Measurements from ENCODE around the gene IL17RE.
"Not testable (repeated sequence)": the region's sequence is repeated elsewhere in the genome, so short reads cannot be mapped to it uniquely, and the experiment has no call there.

Gene IL17RE

GRCh38 chr3:9899289-9899791, 3.3 kb upstream of the IL17RE start:
- Mint-ChIP-seq H3K27ac (ENCODE audit: low read depth) (no peak overlapping the region), H3K4me1 (peaks cover 39% of the 10 kb centered on the region)

GRCh38 chr3:9900965-9901415, 1.7 kb upstream of the IL17RE start:
- H3K27me3 Mint-ChIP-seq; ATAC-seq (replicated peaks; ENCODE audit: extremely low read depth, poor library complexity, severe bottlenecking): not testable (repeated sequence)

More at GRCh38 chr3:9899289-9899791, 3.3 kb upstream of the IL17RE start:
- ATAC-seq (replicated peaks; ENCODE audit: extremely low read depth, poor library complexity, severe bottlenecking) (no peak), DNase-seq (ENCODE audit: low spot score in 2 of 2) (no peak)
- Mint-ChIP-seq H3K36me3 (ENCODE audit: insufficient read depth) (peaks cover 3% of the 10 kb centered on the region), H3K27me3 (no peaks in the 10 kb centered on the region), H3K4me3 (no peak overlapping the region), H3K9me3 (no peaks in the 10 kb centered on the region)

GRCh38 chr3:9901967-9902366, 681 bp upstream of the IL17RE start:
- ATAC-seq (replicated peaks; ENCODE audit: extremely low read depth, poor library complexity, severe bottlenecking) = peak; percentile 36
- no peaks in the 10 kb centered on the region for H3K9me3 Mint-ChIP-seq
- DNase-seq (ENCODE audit: low spot score in 2 of 2) = no peak
- peak overlapping the region; percentile 7 for H3K4me3 Mint-ChIP-seq
- H3K27ac Mint-ChIP-seq (ENCODE audit: low read depth) = no peak overlapping the region
- H3K4me1 Mint-ChIP-seq = peaks cover 27% of the 10 kb centered on the region
- peaks cover 2% of the 10 kb centered on the region for H3K36me3 Mint-ChIP-seq (ENCODE audit: insufficient read depth)
- H3K27me3 Mint-ChIP-seq = no peaks in the 10 kb centered on the region

More at GRCh38 chr3:9900965-9901415, 1.7 kb upstream of the IL17RE start:
- H3K27ac Mint-ChIP-seq (ENCODE audit: low read depth); H3K9me3 Mint-ChIP-seq; DNase-seq (ENCODE audit: low spot score in 2 of 2); H3K36me3 Mint-ChIP-seq (ENCODE audit: insufficient read depth); H3K4me3 Mint-ChIP-seq: not testable (repeated sequence)
- H3K4me1 Mint-ChIP-seq = peaks cover 28% of the 10 kb centered on the region

GRCh38 chr3:9903238-9903624, 583 bp downstream of the IL17RE start:
- no peak overlapping the region for H3K27ac Mint-ChIP-seq (ENCODE audit: low read depth)
- no peak for DNase-seq (ENCODE audit: low spot score in 2 of 2)
- no peak for ATAC-seq (replicated peaks; ENCODE audit: extremely low read depth, poor library complexity, severe bottlenecking)
- H3K4me1 Mint-ChIP-seq = peaks cover 22% of the 10 kb centered on the region
- H3K27me3 Mint-ChIP-seq = no peaks in the 10 kb centered on the region
- H3K9me3 Mint-ChIP-seq = no peaks in the 10 kb centered on the region
- no peak overlapping the region for H3K4me3 Mint-ChIP-seq
- peaks cover 2% of the 10 kb centered on the region for H3K36me3 Mint-ChIP-seq (ENCODE audit: insufficient read depth)

GRCh38 chr3:9903904-9904303, 1.3 kb downstream of the IL17RE start:
- ATAC-seq (replicated peaks; ENCODE audit: extremely low read depth, poor library complexity, severe bottlenecking) = no peak
- Mint-ChIP-seq H3K27ac (ENCODE audit: low read depth) (no peak overlapping the region), H3K36me3 (ENCODE audit: insufficient read depth) (peaks cover 2% of the 10 kb centered on the region), H3K4me3 (no peak overlapping the region), H3K9me3 (no peaks in the 10 kb centered on the region), H3K27me3 (no peaks in the 10 kb centered on the region), H3K4me1 (peaks cover 17% of the 10 kb centered on the region)
- no peak for DNase-seq (ENCODE audit: low spot score in 2 of 2)

GRCh38 chr3:9906480-9906879, 3.8 kb downstream of the IL17RE start:
- H3K27ac Mint-ChIP-seq (ENCODE audit: low read depth) = no peak overlapping the region
- DNase-seq (ENCODE audit: low spot score in 2 of 2) = no peak

GRCh38 chr3:9908286-9908685, 5.6 kb downstream of the IL17RE start:
- H3K4me1 Mint-ChIP-seq = peaks cover 9% of the 10 kb centered on the region
- H3K27ac Mint-ChIP-seq (ENCODE audit: low read depth) = no peak overlapping the region
- ATAC-seq (replicated peaks; ENCODE audit: extremely low read depth, poor library complexity, severe bottlenecking) (no peak), DNase-seq (ENCODE audit: low spot score in 2 of 2) (no peak)
- H3K27me3 Mint-ChIP-seq = peaks cover 9% of the 10 kb centered on the region
- no peaks in the 10 kb centered on the region for H3K9me3 Mint-ChIP-seq
- H3K4me3 Mint-ChIP-seq = no peak overlapping the region
- peaks cover 2% of the 10 kb centered on the region for H3K36me3 Mint-ChIP-seq (ENCODE audit: insufficient read depth)

More at GRCh38 chr3:9906480-9906879, 3.8 kb downstream of the IL17RE start:
- Mint-ChIP-seq H3K27me3 (no peaks in the 10 kb centered on the region), H3K4me3 (no peak overlapping the region), H3K36me3 (ENCODE audit: insufficient read depth) (peaks cover 2% of the 10 kb centered on the region), H3K4me1 (peaks cover 17% of the 10 kb centered on the region), H3K9me3 (no peaks in the 10 kb centered on the region)
- no peak for ATAC-seq (replicated peaks; ENCODE audit: extremely low read depth, poor library complexity, severe bottlenecking)

GRCh38 chr3:9909221-9910013, 6.8 kb downstream of the IL17RE start:
- ATAC-seq (replicated peaks; ENCODE audit: extremely low read depth, poor library complexity, severe bottlenecking) (no peak), DNase-seq (ENCODE audit: low spot score in 2 of 2) (no peak)
- no peak overlapping the region for H3K4me3 Mint-ChIP-seq
- H3K4me1 Mint-ChIP-seq = peaks cover 6% of the 10 kb centered on the region
- peak overlapping the region; percentile 53 for H3K27ac Mint-ChIP-seq (ENCODE audit: low read depth)
- H3K36me3 Mint-ChIP-seq (ENCODE audit: insufficient read depth) = peaks cover 2% of the 10 kb centered on the region
- H3K9me3 Mint-ChIP-seq = no peaks in the 10 kb centered on the region
- peaks cover 9% of the 10 kb centered on the region for H3K27me3 Mint-ChIP-seq

- H3K27ac Mint-ChIP-seq (ENCODE audit: low read depth) = peak overlapping the region; percentile 19
- H3K9me3 Mint-ChIP-seq = no peaks in the 10 kb centered on the region
- no peak for DNase-seq (ENCODE audit: low spot score in 2 of 2)
- peaks cover 1% of the 10 kb centered on the region for H3K36me3 Mint-ChIP-seq (ENCODE audit: insufficient read depth)
- peaks cover 6% of the 10 kb centered on the region for H3K4me1 Mint-ChIP-seq
- no peak overlapping the region for H3K4me3 Mint-ChIP-seq
- ATAC-seq (replicated peaks; ENCODE audit: extremely low read depth, poor library complexity, severe bottlenecking) = no peak
- peaks cover 9% of the 10 kb centered on the region for H3K27me3 Mint-ChIP-seq
Observed at GRCh38 chr3:9911863-9912262, 9.2 kb downstream of the IL17RE start.

- ATAC-seq (replicated peaks; ENCODE audit: extremely low read depth, poor library complexity, severe bottlenecking) (peak; percentile 40), DNase-seq (ENCODE audit: low spot score in 2 of 2) (no peak)
- Mint-ChIP-seq H3K9me3 (no peaks in the 10 kb centered on the region), H3K4me3 (no peak overlapping the region), H3K27ac (ENCODE audit: low read depth) (peak overlapping the region; percentile 19), H3K27me3 (peaks cover 9% of the 10 kb centered on the region), H3K4me1 (peaks cover 6% of the 10 kb centered on the region), H3K36me3 (ENCODE audit: insufficient read depth) (peaks cover 2% of the 10 kb centered on the region)
Observed at GRCh38 chr3:9912294-9912935, 9.8 kb downstream of the IL17RE start.

GRCh38 chr3:9913601-9914000, 11.0 kb downstream of the IL17RE start:
- Mint-ChIP-seq H3K27ac (ENCODE audit: low read depth) (no peak overlapping the region), H3K36me3 (ENCODE audit: insufficient read depth) (peaks cover 2% of the 10 kb centered on the region), H3K9me3 (no peaks in the 10 kb centered on the region), H3K4me1 (peaks cover 6% of the 10 kb centered on the region), H3K4me3 (no peak overlapping the region), H3K27me3 (peaks cover 9% of the 10 kb centered on the region)
- DNase-seq (ENCODE audit: low spot score in 2 of 2) (no peak), ATAC-seq (replicated peaks; ENCODE audit: extremely low read depth, poor library complexity, severe bottlenecking) (no peak)

GRCh38 chr3:9914011-9914410, 11.4 kb downstream of the IL17RE start:
- Mint-ChIP-seq H3K27me3 (peaks cover 9% of the 10 kb centered on the region), H3K4me3 (no peak overlapping the region), H3K36me3 (ENCODE audit: insufficient read depth) (peaks cover 2% of the 10 kb centered on the region), H3K27ac (ENCODE audit: low read depth) (no peak overlapping the region), H3K9me3 (no peaks in the 10 kb centered on the region), H3K4me1 (peaks cover 6% of the 10 kb centered on the region)
- DNase-seq (ENCODE audit: low spot score in 2 of 2) = no peak
- no peak for ATAC-seq (replicated peaks; ENCODE audit: extremely low read depth, poor library complexity, severe bottlenecking)

All from central memory CD8-positive, alpha-beta T cell (primary cell).